Kidney glomerular epithelial cell (primary cell): ENCODE measurements around the gene FYN.

Source experiments
- DNase-seq: peaks from one replicate; lab custom pipeline; 2025; lab: John Stamatoyannopoulos, UW

The FYN gene

DNA sequence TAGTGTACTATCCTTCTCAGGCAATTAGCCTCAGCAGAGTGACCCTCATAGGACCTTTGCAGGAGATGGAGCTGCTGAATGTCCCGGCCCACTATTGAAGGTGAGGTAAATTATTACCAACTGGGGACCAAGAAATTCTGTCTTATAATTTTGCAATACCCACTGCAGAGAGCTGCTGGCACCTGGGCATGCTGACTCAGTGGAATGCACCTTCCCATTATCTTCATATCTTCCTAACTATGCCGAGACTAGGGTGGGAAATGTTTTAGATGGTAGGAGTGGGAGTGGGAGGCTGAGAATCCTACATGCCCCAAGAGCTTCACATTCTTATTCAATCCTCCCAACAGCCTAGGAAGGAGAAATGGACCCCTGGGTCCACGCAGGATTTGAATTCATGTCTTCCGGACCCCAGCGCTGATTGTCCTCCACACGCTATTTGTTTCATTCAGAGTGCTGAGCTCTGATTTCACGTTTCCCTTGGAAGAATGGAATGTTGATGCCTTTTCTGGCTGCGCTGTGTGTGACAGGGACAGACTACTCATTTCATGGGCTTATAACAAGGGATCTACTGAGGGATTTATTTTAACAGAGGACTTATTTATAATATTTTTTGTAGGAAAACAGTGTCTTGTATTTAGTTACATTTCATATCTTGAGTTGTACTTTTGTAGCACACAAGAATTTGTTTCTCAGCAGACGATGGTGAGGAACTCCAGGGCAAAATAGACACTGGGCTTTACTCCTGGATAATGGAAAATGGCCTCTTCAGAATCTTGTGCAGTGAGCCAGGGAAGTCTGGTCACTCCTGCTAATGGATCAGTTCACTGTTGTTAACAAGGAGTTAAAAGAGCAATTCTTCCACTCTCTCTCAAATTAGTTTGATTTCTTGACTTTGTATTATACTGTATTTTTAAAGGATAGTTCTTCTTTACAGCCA lies 66.4 kb downstream of the FYN start:
- DNase-seq: peak; percentile 49

DNA sequence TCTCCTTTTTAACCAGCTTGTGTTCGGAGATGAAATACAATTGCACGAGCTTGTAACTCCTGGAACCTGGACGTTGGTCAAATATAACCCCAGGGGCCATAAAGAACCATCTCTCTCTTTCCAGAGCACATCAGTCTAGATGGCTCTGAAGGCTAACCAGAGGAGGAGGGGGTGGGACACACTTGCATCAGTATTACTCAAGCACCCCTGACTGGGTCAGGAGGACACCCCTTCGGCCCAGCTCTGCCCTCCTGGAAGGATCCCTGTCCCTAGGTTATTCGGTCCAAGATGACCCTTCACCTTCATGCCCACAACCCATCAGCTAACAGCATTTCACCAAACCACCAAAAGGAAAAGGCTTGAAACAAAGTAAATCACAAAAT lies 67.1 kb downstream of the FYN start:
- no peak for DNase-seq

DNA sequence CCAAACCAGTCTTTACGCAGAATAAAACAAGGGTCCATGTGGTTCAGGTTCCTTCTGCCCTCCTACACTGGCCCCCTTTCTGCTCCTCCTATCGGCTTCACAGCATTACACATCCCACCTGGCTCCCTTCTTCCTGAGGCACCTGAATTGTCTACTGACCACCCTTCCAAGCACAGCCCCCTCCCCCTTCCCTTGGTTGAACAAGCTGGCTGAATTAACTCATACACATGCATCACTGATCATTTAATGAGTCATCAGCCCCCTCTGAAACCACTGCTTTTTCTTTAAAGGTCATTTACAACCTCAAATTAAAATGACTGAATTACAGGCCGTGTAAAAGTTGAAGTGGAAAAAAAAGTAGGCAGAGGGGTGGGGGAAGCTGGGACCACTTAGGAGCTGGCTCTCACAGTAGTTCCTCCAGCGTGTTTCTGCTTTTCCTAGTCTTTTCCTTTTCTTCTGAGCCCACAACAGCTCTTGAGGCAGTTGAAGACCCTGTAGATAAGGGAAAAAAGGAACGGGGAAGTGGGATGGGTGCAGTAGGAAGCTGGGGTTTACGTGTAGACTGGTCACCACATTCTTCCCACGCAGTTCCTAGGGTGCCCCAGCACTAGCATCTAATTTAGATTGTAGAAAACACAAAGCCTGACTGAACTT lies 67.6 kb downstream of the FYN start:
- DNase-seq: peak; percentile 86

DNA sequence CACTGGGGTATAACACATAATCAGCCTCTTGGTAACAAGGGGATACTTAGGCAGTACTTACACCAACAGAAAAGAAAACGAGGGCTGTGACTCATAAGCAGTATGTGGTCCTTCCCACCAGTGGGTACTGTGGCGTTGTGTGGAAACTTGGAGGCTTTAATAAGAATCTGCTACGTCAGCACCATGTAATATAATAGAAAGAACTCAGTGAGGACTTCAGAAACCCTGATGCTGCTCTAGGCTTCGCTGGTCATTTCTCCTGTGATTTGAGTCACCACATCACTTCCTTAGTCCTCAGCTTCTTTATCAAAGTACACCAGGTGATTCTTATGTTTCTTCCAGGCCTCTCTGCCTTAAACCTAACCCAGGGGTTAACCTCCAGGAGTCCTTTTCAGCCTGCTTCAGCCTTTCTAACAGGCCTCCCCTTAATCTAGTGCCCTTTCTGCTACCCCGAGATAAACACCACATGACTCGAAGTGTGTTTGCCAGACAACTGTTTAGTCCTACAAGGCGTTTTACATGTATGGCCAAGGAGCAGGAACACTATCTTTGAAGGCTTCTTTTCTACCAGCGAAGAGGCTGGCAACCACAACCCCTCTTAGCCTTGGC lies 68.5 kb downstream of the FYN start:
- DNase-seq: peak; percentile 68

DNA sequence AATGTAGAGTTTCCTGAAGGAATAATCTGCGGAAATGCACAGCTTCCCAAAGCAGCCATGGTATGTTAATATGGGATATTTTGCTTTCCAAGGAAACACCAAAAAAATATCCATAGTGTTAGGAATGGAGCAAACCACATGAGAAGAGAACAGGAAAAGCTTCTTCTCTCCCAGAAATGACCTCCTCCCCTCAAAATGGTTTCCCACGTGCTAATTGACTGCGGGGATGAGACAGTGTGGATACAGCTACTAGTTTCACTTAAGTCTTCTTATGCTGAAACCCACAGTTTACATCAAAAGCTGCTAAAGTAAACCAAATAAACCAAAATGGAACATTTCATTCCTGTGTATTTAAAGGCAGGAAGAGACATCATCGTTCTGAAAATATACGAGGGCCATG lies 69.4 kb downstream of the FYN start:
- no peak for DNase-seq

DNA sequence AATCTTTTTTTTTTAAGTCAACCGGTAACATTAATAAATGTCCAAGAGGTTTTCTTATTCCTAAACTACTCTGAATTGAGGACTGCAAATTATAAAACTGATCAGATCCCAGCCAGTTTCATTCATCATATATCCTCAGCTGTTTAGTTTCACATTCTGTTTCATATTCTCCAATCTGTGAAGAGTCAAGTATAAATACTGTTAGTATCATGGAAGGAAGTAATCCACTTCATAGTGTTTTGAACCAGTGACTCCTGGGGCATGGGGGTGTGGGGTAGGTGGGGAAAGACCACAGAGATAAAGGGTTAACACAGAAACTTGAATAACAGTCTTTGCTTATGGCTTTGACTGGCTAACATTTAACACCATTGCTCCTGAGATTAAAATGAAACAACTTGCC lies 69.9 kb downstream of the FYN start:
- DNase-seq: no peak

DNA sequence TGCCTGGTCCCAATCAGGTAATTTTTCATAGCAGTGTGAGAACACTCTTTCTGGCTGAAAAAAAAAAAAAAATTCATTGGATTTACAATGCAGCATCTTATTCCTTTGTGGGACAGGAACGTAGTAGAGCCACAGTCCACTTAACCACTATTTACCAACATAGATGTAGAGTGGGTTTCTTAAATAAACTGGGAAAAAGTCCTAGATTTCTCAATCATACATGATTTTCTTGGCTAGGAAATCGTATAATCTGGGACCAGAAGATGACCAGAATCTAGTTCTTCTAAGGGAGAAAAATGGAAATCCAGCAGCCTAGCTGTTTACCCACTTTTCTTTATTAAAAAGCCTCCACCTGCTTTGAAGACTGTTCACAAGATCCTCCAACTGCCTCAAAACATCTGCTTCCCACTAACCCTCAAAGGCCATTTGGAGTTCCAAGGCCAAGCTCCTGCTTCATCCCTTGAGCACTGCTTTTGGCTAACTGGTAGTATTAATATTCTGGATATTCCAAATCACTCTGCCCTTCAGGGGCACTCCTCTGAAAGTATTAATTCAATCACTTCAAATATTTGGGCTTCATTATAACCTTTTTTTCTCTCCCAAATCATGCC lies 70.4 kb downstream of the FYN start:
- DNase-seq: no peak

DNA sequence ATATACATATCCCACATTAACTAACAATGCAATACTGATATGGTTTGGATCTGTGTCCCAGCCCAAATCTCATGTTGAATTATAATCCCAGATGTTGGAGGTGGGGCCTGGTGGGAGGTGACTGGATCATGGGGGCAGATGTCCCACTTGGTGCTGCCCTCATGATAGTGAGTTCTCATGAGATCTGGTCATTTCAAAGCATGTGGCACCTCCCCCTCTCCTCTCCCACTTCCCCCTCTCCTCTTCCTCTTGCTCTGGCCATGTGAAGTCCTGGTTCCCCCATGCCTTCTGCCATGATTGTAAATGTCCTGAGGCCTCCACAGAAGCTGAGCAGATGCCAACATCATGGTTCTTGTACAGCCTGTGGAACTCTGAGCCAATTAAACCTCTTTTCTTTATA lies 71.2 kb downstream of the FYN start:
- DNase-seq: no peak

DNA sequence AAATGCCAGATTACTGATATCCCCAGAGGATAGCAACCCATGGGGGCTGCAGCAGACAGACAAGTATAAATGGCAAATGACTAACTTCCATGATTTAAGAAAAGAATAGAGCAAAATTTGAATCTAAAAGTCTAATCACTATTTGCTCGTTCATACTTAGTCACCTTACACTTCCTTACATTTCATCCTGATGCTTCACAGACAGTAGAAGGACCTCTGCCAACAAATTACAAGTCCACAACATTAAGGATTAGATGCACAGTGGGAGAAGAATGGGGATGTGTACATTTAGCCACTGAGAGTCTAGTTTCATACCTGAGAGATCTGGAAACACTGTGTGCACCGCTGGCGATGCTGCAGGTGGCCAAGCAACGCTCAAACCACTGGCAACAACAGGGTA lies 72.4 kb downstream of the FYN start:
- no peak for DNase-seq

DNA sequence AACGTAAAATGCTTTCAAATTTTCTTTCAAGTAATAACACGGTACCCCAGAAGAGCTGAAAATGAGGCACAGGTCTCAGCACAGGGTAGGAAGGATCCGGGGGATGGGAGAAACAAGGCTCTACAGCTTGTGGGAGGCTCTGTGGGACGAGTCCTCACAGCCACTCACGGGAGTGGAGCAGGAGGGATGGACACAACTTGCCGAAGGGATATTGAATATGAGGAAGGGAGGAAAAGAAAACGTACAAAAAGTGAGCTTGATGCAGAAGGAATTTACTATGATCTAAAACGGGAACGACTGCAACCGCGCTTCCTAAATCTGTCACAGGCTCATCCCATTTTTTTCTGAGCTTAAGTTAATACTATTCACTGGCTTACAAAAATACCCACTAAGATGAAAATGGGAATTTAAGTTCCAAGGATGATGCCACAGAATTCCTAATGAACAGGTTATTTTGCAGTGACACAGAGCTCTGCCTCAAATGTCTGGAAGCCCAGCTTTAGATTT lies 72.9 kb downstream of the FYN start:
- no peak for DNase-seq

DNA sequence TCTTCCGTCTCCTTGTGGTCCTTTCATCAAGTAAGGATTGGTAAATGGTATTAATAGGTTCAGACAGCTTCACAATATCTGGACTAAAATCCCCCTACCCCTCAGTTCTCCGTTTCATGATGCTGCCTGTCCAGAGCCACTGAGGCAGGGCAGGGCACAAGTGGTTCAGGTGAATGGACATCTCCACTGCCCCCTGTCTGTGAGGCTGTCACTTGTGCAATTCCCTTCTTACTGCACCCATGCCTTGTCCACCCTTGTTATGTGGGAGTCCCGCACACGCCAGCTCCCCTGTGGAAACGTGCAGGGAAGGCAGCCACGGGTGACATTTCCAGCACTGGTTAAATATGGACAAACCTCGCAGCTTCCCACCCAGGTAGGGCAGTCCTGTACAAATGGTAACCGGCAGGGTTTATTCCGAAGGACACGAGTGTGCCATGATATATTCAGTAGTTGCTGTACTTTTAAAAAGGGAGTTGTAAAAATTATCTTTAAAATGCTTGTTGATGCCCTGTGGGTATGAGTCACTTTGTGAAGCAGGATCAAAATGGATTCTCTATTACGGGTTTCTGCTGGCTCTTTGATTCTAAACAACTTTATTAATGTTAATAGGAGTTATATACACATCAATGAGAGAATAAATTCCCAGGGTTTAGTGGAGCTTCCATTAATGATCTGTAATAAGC lies 73.5 kb downstream of the FYN start:
- DNase-seq: peak; percentile 19

DNA sequence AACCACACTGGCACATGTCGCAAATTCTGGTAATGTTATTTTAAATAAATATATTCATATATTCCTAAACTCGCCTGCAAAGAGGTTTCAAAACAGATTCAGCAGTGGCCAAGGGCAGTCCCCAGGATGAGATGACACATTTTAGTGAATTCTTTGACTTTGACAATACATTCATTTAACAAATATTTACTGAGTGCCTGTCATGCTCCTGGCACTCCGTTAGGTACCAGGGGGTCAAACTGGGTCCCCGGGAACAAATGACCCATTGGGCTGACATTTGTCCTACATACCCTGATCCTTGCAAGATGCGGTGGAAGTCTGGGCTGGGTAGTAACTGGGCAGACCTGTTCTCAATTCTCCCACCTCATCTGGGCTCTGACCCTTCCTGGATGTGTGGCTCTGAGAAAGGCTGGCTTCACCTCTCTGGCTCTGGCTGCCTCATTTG lies 74.9 kb downstream of the FYN start:
- no peak for DNase-seq

DNA sequence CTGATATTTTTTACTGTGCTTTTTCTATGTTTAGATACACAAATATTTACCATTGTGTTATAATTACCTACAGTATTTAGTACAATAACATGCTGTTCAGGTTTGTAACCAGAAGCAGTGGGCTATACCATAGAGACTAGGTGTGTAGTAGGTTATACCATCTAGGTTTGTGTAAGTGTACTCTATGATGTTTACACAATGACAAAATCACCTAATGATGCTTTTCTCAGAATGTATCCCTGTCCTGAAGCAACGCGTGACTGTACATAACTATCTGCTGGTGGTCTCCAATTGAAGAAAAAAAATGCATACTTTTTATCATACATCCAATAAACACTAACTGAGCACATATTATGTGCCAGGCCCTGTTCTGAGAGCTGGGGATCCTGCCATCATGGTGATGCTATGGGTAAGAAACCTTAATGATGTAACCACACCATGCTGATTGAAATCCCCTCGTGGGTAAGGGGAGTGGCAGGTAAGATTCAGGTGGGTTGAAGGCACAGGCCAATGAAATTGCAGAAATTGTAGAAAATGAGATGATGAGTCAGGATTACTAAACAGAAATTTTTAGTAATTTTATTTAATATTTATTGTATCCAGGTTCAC lies 76.8 kb downstream of the FYN start:
- DNase-seq: no peak

DNA sequence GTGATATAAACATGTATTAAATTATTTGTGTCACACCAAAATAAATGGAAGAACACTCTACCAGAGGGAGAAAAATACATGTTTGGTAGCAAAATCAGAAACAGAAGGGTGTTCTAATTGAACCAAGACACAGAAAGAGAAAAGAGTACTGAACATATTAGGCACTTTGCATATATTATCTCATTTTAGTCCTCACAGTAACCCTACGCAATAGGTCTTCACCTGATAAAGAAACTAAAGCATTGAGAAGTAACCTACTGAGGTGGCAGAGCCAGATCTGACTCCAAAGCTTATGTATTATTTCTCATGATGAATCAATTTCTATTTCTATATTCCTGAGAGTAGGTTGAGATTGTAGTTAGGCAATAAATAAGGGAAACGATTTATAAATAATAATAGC lies 77.7 kb downstream of the FYN start:
- DNase-seq: no peak

DNA sequence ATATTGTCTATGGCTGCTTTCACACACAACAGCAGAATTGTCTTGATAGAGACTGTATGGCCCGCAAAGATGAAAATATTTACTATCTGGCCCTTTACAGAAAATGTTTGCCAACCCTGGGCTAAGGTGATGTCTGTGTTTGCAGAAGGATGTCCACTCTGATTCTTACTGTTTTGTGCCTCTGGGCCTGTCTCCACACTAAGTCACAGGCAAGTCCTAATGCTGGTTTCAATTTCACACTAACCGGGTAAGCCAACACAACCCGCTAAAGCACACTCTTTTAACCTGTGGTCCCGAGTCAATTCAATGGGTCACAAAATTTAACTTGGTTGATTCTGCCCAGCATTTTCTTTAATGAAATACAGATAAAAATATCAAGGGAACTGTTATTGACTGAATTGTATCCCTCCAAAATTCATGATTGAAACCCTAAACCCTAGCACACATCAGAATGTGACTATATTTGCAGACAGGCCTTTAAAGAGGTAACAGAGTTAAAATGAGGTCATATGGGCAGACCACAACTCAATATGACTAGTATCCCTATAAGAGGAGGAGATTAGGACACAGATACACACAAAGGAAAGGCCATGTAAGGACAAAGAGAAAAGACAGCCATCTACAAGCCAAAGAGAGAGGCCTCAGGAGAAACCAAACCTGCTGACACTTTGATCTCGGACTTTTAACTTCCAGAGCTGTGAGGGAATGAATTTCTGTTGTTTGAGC lies 78.4 kb downstream of the FYN start:
- no peak for DNase-seq

DNA sequence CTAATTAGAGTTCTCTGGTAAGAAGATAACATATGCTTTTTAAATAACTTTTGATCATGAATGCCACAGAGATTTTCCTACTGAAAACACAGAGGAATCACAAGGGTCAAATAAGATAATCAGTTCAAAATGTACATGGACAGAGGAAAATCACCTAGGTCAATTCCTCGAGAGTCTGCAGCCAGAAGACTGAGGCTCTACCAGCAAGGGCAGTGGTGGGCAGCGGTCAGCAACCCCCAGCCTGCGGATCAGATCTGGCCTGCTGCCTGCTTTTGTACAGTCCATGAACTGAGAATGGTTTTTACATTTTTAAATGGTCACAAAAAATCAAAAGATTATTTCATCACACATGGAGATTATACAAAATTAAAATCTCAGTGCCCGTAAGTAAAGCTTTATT lies 79.0 kb downstream of the FYN start:
- DNase-seq: no peak

DNA sequence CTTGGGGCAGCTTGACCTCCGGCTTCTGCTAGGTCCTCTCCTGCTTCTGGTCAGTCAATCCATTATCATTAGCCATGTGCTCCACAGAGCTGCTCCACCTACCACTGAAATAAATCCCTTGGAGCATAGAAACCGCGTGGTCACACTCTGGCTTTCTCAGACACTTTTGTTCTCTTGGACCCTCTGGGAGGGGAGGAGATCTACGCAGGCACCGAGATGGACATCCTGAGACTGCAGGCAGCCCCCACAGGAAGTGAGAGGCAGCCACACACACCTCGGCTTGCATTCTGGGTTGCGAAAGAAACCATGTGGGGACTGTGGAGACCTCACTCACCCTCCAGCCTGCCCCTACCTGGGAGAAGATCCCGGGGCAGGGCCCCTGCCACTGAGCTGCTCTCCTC lies 79.5 kb downstream of the FYN start:
- no peak for DNase-seq

DNA sequence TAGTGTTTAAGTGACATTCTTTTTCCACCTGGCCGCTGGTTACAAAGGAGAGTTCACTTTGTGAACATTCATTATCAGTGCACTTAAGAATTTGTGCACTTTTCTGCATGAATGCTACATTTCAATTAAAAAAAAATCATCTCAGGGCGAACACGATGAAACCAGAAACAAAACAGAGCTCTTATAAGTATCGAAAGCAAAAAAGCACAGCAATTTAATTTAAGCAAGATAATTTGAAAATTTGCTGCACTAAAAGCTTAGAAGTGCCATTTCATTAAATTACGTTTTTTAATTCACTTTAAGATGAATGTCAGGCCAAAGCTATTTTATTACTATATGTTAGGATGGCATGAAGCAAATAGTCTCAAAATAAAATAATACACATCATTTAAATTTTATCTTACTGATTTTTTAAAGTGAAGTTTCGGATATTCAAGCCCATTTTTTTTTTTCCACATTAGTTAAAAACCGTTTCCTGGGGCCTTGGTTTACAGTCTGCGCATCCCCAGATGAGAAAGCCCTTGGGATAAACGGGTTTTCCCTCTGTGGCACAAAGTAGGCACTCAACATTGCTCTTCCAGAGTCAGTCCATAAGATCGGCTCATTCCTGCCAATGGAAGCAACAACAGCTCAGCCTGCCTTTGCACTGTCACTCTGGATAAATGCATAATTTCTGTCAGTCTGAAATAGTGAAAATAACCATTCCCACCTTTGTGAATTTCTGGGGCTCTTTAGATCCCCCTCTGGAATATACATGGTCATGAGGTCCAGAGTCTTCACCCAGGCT lies 80.1 kb downstream of the FYN start:
- no peak for DNase-seq

DNA sequence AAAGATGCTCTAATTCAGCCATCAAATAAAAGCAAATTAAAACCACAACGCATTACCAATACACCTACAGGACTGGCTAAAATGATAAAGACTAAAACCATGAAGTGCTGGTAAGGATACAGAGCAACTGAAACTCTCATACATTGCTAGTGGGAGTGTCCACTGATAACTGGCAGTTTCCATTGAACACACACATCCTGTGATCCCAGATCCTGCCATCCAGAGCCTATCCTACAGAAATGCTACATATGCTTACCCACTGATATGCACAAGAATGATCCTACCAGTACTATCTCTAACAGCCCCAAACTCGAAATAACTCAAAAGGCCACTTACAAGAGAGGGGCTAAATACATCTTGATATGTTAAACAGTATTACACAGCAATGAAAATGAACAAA lies 81.0 kb downstream of the FYN start:
- DNase-seq: no peak

DNA sequence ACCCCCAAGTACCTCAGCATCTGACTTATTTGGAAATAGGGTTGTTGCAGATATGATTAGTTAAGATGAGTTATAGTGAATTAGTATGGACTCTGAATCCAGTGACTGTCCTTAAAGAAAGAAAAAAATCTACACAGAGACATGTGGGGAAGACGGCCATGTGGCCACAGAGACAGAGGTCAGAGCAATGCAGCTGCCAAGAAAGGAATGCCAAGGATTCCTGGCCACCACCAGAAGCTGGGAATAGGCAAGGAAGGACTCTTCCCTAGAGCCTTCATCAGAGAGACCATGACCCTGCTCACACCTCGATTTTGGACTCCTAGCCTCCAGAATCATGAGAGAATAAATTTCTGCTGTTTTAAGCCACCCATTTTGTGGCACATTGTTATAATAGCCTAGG lies 81.8 kb downstream of the FYN start:
- peak; percentile 21 for DNase-seq
